SK-N-SH treated with all-trans-retinoic acid at 6 μM for 48 hours (cell line): Measurements from ENCODE around the gene TKTL1.
A peak's percentile ranks its signal among the peaks of the same experiment; 100 is the strongest.

ENCODE experiments used
- ATAC-seq: fragments of 200-7000 bp; cut with Tn5 transposase; 3 replicates; pipeline ENCODE4 v1.9.1; 2020; ENCODE audit warnings: mild to moderate bottlenecking, moderate library complexity
- ARNTL ChIP-seq: fragments of 450-650 bp; formaldehyde crosslinking; IDR thresholded peaks from 2 replicates; pipeline ENCODE4 v1.5.0; 2020; ENCODE audit warnings: low read depth, mild to moderate bottlenecking, moderate library complexity, borderline replicate concordance
- BACH2 ChIP-seq: fragments of 250-450 bp; sonication (Bioruptor Pico); IDR thresholded peaks from 2 replicates; pipeline ENCODE4 v1.9.0; 2021; ENCODE audit warnings: mild to moderate bottlenecking, borderline replicate concordance
- CREB5 ChIP-seq: fragments of 250-450 bp; sonication (Bioruptor Pico); IDR thresholded peaks from 2 replicates; pipeline ENCODE4 v1.5.1; 2020; ENCODE audit warnings: low read depth, mild to moderate bottlenecking, moderate library complexity
- CSDC2 ChIP-seq: fragments of 250-450 bp; sonication (Bioruptor Pico); IDR thresholded peaks from 2 replicates; pipeline ENCODE4 v1.5.0; 2020; ENCODE audit warnings: mild to moderate bottlenecking, moderate library complexity
- CSRNP3 ChIP-seq: fragments of 250-450 bp; sonication (Bioruptor Pico); IDR thresholded peaks from 2 replicates; pipeline ENCODE4 v1.5.1; 2021; ENCODE audit warnings: mild to moderate bottlenecking, moderate library complexity
- ESRRG ChIP-seq: fragments of 250-450 bp; sonication (Bioruptor Pico); IDR thresholded peaks from 2 replicates; pipeline ENCODE4 v1.6.1; 2021; ENCODE audit warnings: mild to moderate bottlenecking
- GLIS3 ChIP-seq: fragments of 250-450 bp; sonication (Bioruptor Pico); IDR thresholded peaks from 2 replicates; pipeline ENCODE4 v1.5.0; 2020; ENCODE audit warnings: mild to moderate bottlenecking, moderate library complexity
- OSR1 ChIP-seq: fragments of 250-450 bp; sonication (Bioruptor Pico); IDR thresholded peaks from 2 replicates; pipeline ENCODE4 v1.8.0; 2022; ENCODE audit warnings: moderate library complexity, mild to moderate bottlenecking, inconsistent platforms
- PATZ1 ChIP-seq: fragments of 250-450 bp; sonication (Bioruptor Pico); IDR thresholded peaks from 2 replicates; pipeline ENCODE4 v1.8.0; 2020; ENCODE audit warnings: mild to moderate bottlenecking, moderate library complexity, borderline replicate concordance
- POU6F1 ChIP-seq: fragments of 250-450 bp; sonication (Bioruptor Pico); IDR thresholded peaks from 2 replicates; pipeline ENCODE4 v1.8.0; 2021; ENCODE audit warnings: low read depth, mild to moderate bottlenecking, moderate library complexity, borderline replicate concordance
- PPARA ChIP-seq: fragments of 250-450 bp; sonication (Bioruptor Pico); IDR thresholded peaks from 2 replicates; pipeline ENCODE4 v1.5.0; 2020; ENCODE audit warnings: mild to moderate bottlenecking, borderline replicate concordance
- SNAI2 ChIP-seq: fragments of 250-450 bp; sonication (Bioruptor Pico); IDR thresholded peaks from 2 replicates; pipeline ENCODE4 v1.5.0; 2020; ENCODE audit warnings: mild to moderate bottlenecking, moderate library complexity
- TOX ChIP-seq: fragments of 250-450 bp; sonication (Bioruptor Pico); IDR thresholded peaks from 2 replicates; pipeline ENCODE4 v1.8.0; 2021; ENCODE audit warnings: mild to moderate bottlenecking, moderate library complexity, borderline replicate concordance
- TSHZ2 ChIP-seq: fragments of 250-450 bp; sonication (Bioruptor Pico); IDR thresholded peaks from 2 replicates; pipeline ENCODE4 v1.5.0; 2020; ENCODE audit warnings: mild to moderate bottlenecking, moderate library complexity
- ZC3H10 ChIP-seq: fragments of 250-450 bp; sonication (Bioruptor Pico); IDR thresholded peaks from 2 replicates; pipeline ENCODE4 v1.5.1; 2021; ENCODE audit warnings: mild to moderate bottlenecking, moderate library complexity
- ZFP30 ChIP-seq: fragments of 450-650 bp; formaldehyde crosslinking; IDR thresholded peaks from 2 replicates; pipeline ENCODE4 v1.5.0; 2022; ENCODE audit warnings: mild to moderate bottlenecking, moderate library complexity
- ZNF565 ChIP-seq: fragments of 450-650 bp; formaldehyde crosslinking; conservative IDR thresholded peaks from 2 replicates; pipeline ENCODE4 v1.5.0; 2020; ENCODE audit warnings: low read depth, mild to moderate bottlenecking, moderate library complexity
- ZNF70 ChIP-seq: fragments of 450-650 bp; formaldehyde crosslinking; IDR thresholded peaks from 2 replicates; pipeline ENCODE4 v1.5.0; 2020; ENCODE audit warnings: mild to moderate bottlenecking, moderate library complexity
- ZNF8 ChIP-seq: fragments of 450-650 bp; formaldehyde crosslinking; IDR thresholded peaks from 2 replicates; pipeline ENCODE4 v1.5.0; 2020; ENCODE audit warnings: mild to moderate bottlenecking, moderate library complexity

Gene TKTL1

GRCh38 chrX:154317391-154317995 is 21.9 kb downstream of the TKTL1 start:
- TF ChIP-seq ARNTL (CRISPR knock-in tag) (no peak), POU6F1 (CRISPR knock-in tag) (no peak), ZNF8 (CRISPR knock-in tag) (no peak), ESRRG (no peak), GLIS3 (CRISPR knock-in tag) (no peak), OSR1 (CRISPR knock-in tag) (no peak), CSDC2 (CRISPR knock-in tag) (no peak), TOX (no peak), ZFP30 (CRISPR knock-in tag) (no peak), PATZ1 (CRISPR knock-in tag) (no peak), ZNF70 (CRISPR knock-in tag) (no peak), ZNF565 (CRISPR knock-in tag) (no peak), PPARA (CRISPR knock-in tag) (no peak), TSHZ2 (CRISPR knock-in tag) (no peak), SNAI2 (CRISPR knock-in tag) (no peak), ZC3H10 (no peak), CREB5 (CRISPR knock-in tag) (no peak), BACH2 (CRISPR knock-in tag) (no peak)
- ATAC-seq = peak; percentile 86

- ATAC-seq = no peak
- TF ChIP-seq ZNF70 (CRISPR knock-in tag) = no peak
- no peak for TF ChIP-seq SNAI2 (CRISPR knock-in tag)
- no peak for TF ChIP-seq PATZ1 (CRISPR knock-in tag)
- TF ChIP-seq CSRNP3 (CRISPR knock-in tag) = no peak
- no peak for TF ChIP-seq POU6F1 (CRISPR knock-in tag)
- no peak for TF ChIP-seq CSDC2 (CRISPR knock-in tag)
- no peak for TF ChIP-seq TOX
- no peak for TF ChIP-seq CREB5 (CRISPR knock-in tag)
- no peak for TF ChIP-seq TSHZ2 (CRISPR knock-in tag)
- TF ChIP-seq PPARA (CRISPR knock-in tag) = no peak
Observed at GRCh38 chrX:154320406-154320805, 24.8 kb downstream of the TKTL1 start.
